Uterus (tissue), 4 donors: ENCODE results near the gene POU2F1. TPM values are rescaled to one million over a fixed set of nuclear protein-coding genes. Genes with fewer than 3 reads are reported as not detected.

Source experiments
- DNase-seq, 2 donors: peaks; one replicate each; pipeline ENCODE4 v3.0.0-alpha.2; 2019 to 2020
- H3K27ac ChIP-seq, 2 donors: fragments of 200-600 bp; sonication (generic); 1 replicate in 1 of 2; 2 replicates in 1 of 2; pipeline ENCODE4 v1.5.1; 2016 to 2018
- H3K27me3 ChIP-seq, 2 donors: fragments of 200-600 bp; sonication (generic); one replicate each; pipeline ENCODE4 v1.5.1; 2018 to 2019; ENCODE audit warnings: control low read depth in 1 of 2
- H3K36me3 ChIP-seq, 2 donors: fragments of 200-600 bp; sonication (generic); one replicate each; pipeline ENCODE4 v1.5.1; 2019; ENCODE audit warnings: control low read depth in 1 of 2
- H3K4me1 ChIP-seq, 2 donors: fragments of 200-600 bp; sonication (generic); one replicate each; pipeline ENCODE4 v1.5.1; 2018 to 2019; ENCODE audit warnings: control low read depth in 1 of 2
- H3K4me3 ChIP-seq, 2 donors: fragments of 200-600 bp; sonication (generic); 1 replicate in 1 of 2; 2 replicates in 1 of 2; pipeline ENCODE4 v1.5.1; 2018 to 2019; ENCODE audit warnings: mild to moderate bottlenecking in 1 of 2
- H3K9me3 ChIP-seq, 2 donors: fragments of 200-600 bp; sonication (generic); one replicate each; pipeline ENCODE4 v1.5.1; 2019; ENCODE audit warnings: control low read depth in 1 of 2
- CTCF ChIP-seq, 4 experiments: fragments of 200-600 bp in 2 of 4; fragments of 450-650 bp in 2 of 4; sonication (generic) in 2 of 4; IDR thresholded peaks; one replicate each; pipeline ENCODE4 v1.5.1; 2016 to 2019; ENCODE audit warnings: antibody characterized with exemption in 4 of 4, mild to moderate bottlenecking in 2 of 4, moderate library complexity in 1 of 4
- POLR2A ChIP-seq, 2 donors: fragments of 450-650 bp; IDR thresholded peaks; one replicate each; pipeline ENCODE4 v1.6.1; 2016; ENCODE audit warnings: antibody characterized with exemption in 2 of 2, mild to moderate bottlenecking in 1 of 2, moderate library complexity in 1 of 2
- intact Hi-C: fragments of 100-400 bp; cut with DNase I; formaldehyde crosslinking; loops from one replicate; pipeline ENCODE4 v1.15.1; 2023; ENCODE audit warnings: low total_unique reads
- total RNA-seq, 4 donors: library from RNA; depleted of rRNA in 3 of 4; stranded (reverse); fragments of >200 nt in 3 of 4; gene quantifications; one replicate each; pipeline versions ENCODE4 v1.1.0 to v1.2.4, GENCODE V29; 2014 to 2023
- donor health status: DM: yes; HTN: yes; CAD: no.

POU2F1 gene
- total RNA-seq, 4 donors from 2014 or later = 9.7 to 50.8 (median 32.2) TPM

- H3K4me1 ChIP-seq = no peaks in the 10 kb centered on the region
- intact Hi-C loops = no loop called here
- H3K36me3 ChIP-seq = no peaks in the 10 kb centered on the region
- no peak overlapping the region for H3K4me3 ChIP-seq
- H3K27me3 ChIP-seq = no peaks in the 10 kb centered on the region
- DNase-seq = no peak
- no peaks in the 10 kb centered on the region for H3K9me3 ChIP-seq
- no peak for TF ChIP-seq CTCF (IDR thresholded peaks at IDR 0.05)
- TF ChIP-seq POLR2A (IDR thresholded peaks at IDR 0.05) = no peak
- no peak overlapping the region for H3K27ac ChIP-seq
Measured at GRCh38 chr1:167364826-167365225, 144.1 kb downstream of the POU2F1 start.

- no peaks in the 10 kb centered on the region for H3K9me3 ChIP-seq
- TF ChIP-seq POLR2A (IDR thresholded peaks at IDR 0.05) = no peak
- no peak for TF ChIP-seq CTCF (IDR thresholded peaks at IDR 0.05)
- H3K4me1 ChIP-seq = no peaks in the 10 kb centered on the region
- H3K36me3 ChIP-seq = no peaks in the 10 kb centered on the region
- DNase-seq = no peak
- H3K27me3 ChIP-seq = no peaks in the 10 kb centered on the region
- intact Hi-C loops = no loop called here
- no peak overlapping the region for H3K4me3 ChIP-seq
- H3K27ac ChIP-seq = no peak overlapping the region
Measured at GRCh38 chr1:167365360-167365759, 144.7 kb downstream of the POU2F1 start.

- no peaks in the 10 kb centered on the region for H3K4me1 ChIP-seq
- no peak overlapping the region for H3K27ac ChIP-seq
- no peaks in the 10 kb centered on the region for H3K27me3 ChIP-seq
- no peak for DNase-seq
- no peak for TF ChIP-seq POLR2A (IDR thresholded peaks at IDR 0.05)
- no peak for TF ChIP-seq CTCF (IDR thresholded peaks at IDR 0.05)
- intact Hi-C loops = no loop called here
- no peaks in the 10 kb centered on the region for H3K36me3 ChIP-seq
- no peak overlapping the region for H3K4me3 ChIP-seq
- no peaks in the 10 kb centered on the region for H3K9me3 ChIP-seq
Measured at GRCh38 chr1:167367705-167368104, 147.0 kb downstream of the POU2F1 start.

DNA sequence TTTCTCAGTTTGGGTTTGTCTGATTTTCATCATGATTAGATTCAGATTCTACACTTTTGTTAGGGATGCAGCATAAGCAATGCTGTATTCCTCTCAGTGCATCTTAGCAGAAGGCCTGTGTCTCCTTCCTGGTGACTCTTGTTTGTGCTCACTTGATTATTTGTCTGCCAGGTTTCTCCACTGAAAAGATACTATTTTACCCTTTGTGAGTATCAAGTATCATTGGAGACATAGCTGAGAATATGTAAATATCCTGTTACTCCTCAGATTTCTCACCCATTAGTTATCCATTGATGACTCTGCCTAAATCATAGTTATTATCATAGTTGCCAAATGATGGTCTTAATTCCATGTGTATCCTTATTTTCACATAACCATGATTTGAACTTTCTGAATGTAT lies 148.5 kb downstream of the POU2F1 start:
- Histone ChIP-seq H3K27me3 (no peaks in the 10 kb centered on the region), H3K36me3 (no peaks in the 10 kb centered on the region), H3K27ac (no peak overlapping the region), H3K4me3 (no peak overlapping the region), H3K9me3 (no peaks in the 10 kb centered on the region), H3K4me1 (no peaks in the 10 kb centered on the region)
- TF ChIP-seq CTCF (IDR thresholded peaks at IDR 0.05) (no peak), POLR2A (IDR thresholded peaks at IDR 0.05) (no peak)
- DNase-seq = no peak
- intact Hi-C loops = no loop called here

DNA sequence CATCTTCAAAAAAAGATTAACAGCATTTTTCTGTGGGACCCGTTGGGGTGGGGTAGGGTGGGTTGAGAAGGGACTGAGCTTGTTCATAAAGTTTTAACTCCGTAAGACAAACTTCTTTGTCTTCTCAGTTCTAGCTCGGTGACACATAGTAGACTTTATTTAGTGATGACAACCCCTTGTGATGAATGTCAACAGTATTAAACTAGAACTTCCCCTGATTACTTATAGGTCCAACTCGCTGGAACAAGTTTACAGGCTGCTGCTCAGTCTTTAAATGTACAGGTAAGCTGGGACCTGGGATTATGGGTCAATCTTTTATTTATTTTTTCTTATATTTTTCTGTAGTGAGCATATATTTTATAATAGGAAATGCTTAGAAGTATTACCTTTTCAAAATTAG lies 149.2 kb downstream of the POU2F1 start:
- intact Hi-C loops = no loop called here
- H3K9me3 ChIP-seq = no peaks in the 10 kb centered on the region
- H3K4me3 ChIP-seq = no peak overlapping the region

More for the DNA sequence above, 149.2 kb downstream of the POU2F1 start:
- TF ChIP-seq POLR2A (IDR thresholded peaks at IDR 0.05) = no peak
- no peak for TF ChIP-seq CTCF (IDR thresholded peaks at IDR 0.05)
- Histone ChIP-seq H3K27ac (no peak overlapping the region), H3K27me3 (no peaks in the 10 kb centered on the region), H3K4me1 (no peaks in the 10 kb centered on the region), H3K36me3 (no peaks in the 10 kb centered on the region)
- no peak for DNase-seq
